PFSK-1 (cell line): Measurements from ENCODE around the gene LARP1.

Experiments used
- FOXP2 ChIP-seq: optimal IDR thresholded peaks from 2 replicates; pipeline ENCODE3; 2011; ENCODE audit warnings: borderline replicate concordance, control low read depth, inconsistent platforms; ENCODE audit not compliant: insufficient read depth; ENCODE audit errors: extremely low read length, extremely low read depth
- POLR2AphosphoS5 ChIP-seq: IDR thresholded peaks from 2 replicates; pipeline ENCODE4 v1.6.1; 2012; ENCODE audit warnings: low read depth, mild to moderate bottlenecking, control low read depth, low read length, moderate library complexity
- REST ChIP-seq, 2 experiments: IDR thresholded peaks; 2 replicates each; pipeline versions ENCODE4 v1.6.1 to v1.8.0; 2011 to 2012; ENCODE audit warnings: low read depth in 2 of 2, low read length in 2 of 2, control low read depth in 1 of 2, inconsistent platforms in 1 of 2, mild to moderate bottlenecking in 1 of 2, moderate library complexity in 1 of 2; ENCODE audit not compliant: insufficient read depth in 1 of 2
- SIN3A ChIP-seq: IDR thresholded peaks from 2 replicates; pipeline ENCODE4 v1.6.1; 2012; ENCODE audit warnings: mild to moderate bottlenecking, low read length, moderate library complexity, borderline replicate concordance; ENCODE audit not compliant: insufficient read depth
- TAF1 ChIP-seq: IDR thresholded peaks from 2 replicates; pipeline ENCODE4 v1.6.1; 2012; ENCODE audit warnings: low read length, control low read depth, borderline replicate concordance; ENCODE audit not compliant: insufficient read depth

LARP1 gene

GRCh38 chr5:154782812-154783592, 27.8 kb downstream of the LARP1 start:
- TF ChIP-seq TAF1 (no peak), POLR2AphosphoS5 (no peak), REST (IDR thresholded peaks at IDR 0.05; ENCODE audit: insufficient read depth in 1 of 2, low read depth in 2 of 2, low read length in 2 of 2) (no peak), FOXP2 (no peak), SIN3A (no peak)

GRCh38 chr5:154783774-154784460, 28.7 kb downstream of the LARP1 start:
- TF ChIP-seq FOXP2, result no peak
- no peak for TF ChIP-seq POLR2AphosphoS5
- no peak for TF ChIP-seq SIN3A
- no peak for TF ChIP-seq TAF1
- no peak for TF ChIP-seq REST (IDR thresholded peaks at IDR 0.05; ENCODE audit: insufficient read depth in 1 of 2, low read depth in 2 of 2, low read length in 2 of 2)

- TF ChIP-seq TAF1 (no peak), POLR2AphosphoS5 (no peak), SIN3A (no peak), FOXP2 (no peak), REST (IDR thresholded peaks at IDR 0.05; ENCODE audit: insufficient read depth in 1 of 2, low read depth in 2 of 2, low read length in 2 of 2) (no peak)
Observed at GRCh38 chr5:154784856-154785255, 29.7 kb downstream of the LARP1 start.

GRCh38 chr5:154786414-154786813, 31.2 kb downstream of the LARP1 start:
- TF ChIP-seq SIN3A (no peak), TAF1 (no peak), POLR2AphosphoS5 (no peak), REST (IDR thresholded peaks at IDR 0.05; ENCODE audit: insufficient read depth in 1 of 2, low read depth in 2 of 2, low read length in 2 of 2) (no peak), FOXP2 (no peak)
